ENCODE measurements around the gene TBC1D21. TPM values are rescaled to one million over a fixed set of nuclear protein-coding genes. Genes with fewer than 3 reads are reported as not detected.

Gene TBC1D21
- total RNA-seq, 1 donor from 2014 or later = not detected

DNA sequence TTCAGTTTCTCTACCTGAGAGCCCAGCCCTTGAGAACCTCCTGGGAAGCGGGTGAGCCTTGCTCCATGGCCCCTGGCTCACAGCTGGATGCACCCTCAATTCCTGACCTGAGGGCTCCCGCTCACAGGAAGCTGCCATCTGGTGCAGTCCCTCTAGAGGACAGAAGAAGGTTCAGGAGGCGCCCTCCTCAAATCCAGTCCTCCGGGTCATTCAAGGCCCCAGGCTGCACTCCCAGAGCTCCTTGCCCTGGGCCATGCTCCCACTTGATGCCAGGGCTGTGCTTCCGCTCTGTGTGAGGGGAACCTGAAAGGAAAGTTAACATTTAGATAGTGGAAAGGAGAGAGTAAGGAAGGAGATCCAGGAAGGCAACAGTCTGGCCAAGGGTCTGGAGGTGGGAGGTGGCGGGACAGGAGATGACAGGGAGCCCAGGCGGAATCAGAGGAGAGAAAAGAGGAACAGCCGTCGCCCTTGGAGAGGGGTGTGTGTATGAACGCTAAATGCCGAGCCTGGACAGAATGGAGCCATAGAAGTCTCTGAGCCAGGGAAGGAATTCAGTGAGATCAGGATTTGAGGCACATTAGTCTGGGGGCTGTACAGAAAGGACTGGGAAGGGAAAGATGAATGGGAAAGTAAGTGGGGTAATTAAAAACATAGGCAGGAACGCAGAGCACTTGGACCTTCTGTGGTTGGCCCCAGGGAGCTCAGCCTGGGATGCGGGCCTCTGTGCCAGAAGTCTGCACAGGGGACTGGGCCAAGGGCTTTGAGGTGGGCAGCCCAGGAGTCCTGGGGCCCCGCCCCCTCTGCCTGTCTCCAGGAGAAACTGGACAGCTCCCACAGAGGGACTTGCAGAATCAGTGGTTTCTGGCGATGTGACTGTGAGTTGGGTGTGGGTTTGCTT lies 26.1 kb downstream of the TBC1D21 start:
- Mint-ChIP-seq H3K9me3 (no peaks in the 10 kb centered on the region), H3K4me3 (no peak overlapping the region), H3K27ac (no peak overlapping the region), H3K36me3 (ENCODE audit: low read depth) (no peaks in the 10 kb centered on the region), H3K27me3 (ENCODE audit: insufficient read depth) (peaks cover 4% of the 10 kb centered on the region), H3K4me1 (ENCODE audit: low read depth) (no peaks in the 10 kb centered on the region)
- intact Hi-C loops (cut with micrococcal nuclease) = no loop called here
- DNase-seq (ENCODE audit: low spot score) = no peak

DNA sequence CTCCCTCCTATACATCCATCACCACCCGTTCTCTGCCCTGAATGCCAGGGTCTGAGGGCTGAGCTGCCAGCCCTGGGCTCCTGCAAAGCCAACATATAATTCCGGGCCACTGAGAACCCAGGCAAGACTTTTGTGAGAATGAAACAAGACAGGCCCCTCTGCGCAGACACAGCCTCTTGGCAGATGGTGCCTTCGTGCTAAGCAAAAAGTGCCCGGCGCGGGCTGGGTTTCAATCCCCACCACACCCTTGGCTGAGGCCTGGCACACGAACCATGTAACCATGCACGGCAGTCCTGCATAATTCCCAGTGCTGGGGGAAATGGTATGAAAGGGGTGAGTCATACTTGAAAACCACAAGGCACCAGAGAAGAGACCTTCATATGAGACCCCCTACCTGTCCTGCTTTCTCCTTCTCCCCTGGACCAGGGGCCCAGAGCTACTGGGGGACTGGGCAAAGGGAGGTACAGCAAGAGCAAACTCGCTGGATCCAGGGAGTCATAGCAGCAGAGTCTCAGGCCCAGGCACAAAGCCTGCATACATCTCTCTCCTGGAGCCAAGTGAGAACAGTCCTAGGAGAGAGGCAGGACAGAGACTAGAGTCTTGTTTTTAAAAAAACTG lies 26.8 kb downstream of the TBC1D21 start:
- intact Hi-C loops (cut with micrococcal nuclease) = no loop called here
- DNase-seq (ENCODE audit: low spot score) = no peak
- no peaks in the 10 kb centered on the region for H3K4me1 Mint-ChIP-seq (ENCODE audit: low read depth)
- no peak overlapping the region for H3K4me3 Mint-ChIP-seq
- peaks cover 4% of the 10 kb centered on the region for H3K27me3 Mint-ChIP-seq (ENCODE audit: insufficient read depth)
- no peak overlapping the region for H3K27ac Mint-ChIP-seq
- H3K36me3 Mint-ChIP-seq (ENCODE audit: low read depth) = no peaks in the 10 kb centered on the region
- no peaks in the 10 kb centered on the region for H3K9me3 Mint-ChIP-seq

DNA sequence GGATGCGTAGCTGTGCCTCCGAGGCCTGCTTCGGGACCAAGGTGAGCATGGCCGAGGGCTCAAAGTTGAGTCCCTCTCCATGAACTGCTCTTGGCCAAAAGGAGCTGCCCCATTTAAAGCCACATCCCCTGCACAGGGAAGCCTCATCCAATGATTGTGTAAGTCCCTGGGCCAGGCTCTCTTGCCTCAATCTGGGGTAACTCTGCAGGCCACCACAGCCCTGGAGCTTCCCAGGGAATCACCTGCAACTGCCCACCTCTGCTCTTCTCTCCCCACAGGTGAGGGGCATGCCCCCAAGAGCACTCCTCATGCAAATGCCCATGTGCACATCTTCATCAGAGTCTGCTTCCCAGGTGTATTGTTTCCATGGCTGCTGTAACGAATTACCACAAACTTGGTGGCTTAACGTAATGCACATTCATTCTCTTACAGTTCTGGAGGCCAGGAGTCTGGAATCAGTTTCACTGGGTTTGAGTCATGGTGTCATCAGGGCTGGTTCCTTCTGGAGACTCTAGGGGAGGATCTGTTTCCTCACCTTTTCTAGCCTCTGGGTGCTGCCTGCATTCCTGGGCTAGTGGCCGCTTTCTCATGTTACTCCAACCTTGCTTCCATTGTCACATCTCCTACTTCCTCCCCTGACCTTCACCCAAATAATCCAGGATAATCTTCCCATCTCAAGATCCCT lies 27.9 kb downstream of the TBC1D21 start:
- no peak overlapping the region for H3K27ac Mint-ChIP-seq
- H3K9me3 Mint-ChIP-seq = no peaks in the 10 kb centered on the region
- H3K4me1 Mint-ChIP-seq (ENCODE audit: low read depth) = no peaks in the 10 kb centered on the region
- DNase-seq (ENCODE audit: low spot score) = no peak
- H3K4me3 Mint-ChIP-seq = no peak overlapping the region
- no peaks in the 10 kb centered on the region for H3K36me3 Mint-ChIP-seq (ENCODE audit: low read depth)
- H3K27me3 Mint-ChIP-seq (ENCODE audit: insufficient read depth) = peaks cover 4% of the 10 kb centered on the region
- intact Hi-C loops (cut with micrococcal nuclease) = no loop called here

DNA sequence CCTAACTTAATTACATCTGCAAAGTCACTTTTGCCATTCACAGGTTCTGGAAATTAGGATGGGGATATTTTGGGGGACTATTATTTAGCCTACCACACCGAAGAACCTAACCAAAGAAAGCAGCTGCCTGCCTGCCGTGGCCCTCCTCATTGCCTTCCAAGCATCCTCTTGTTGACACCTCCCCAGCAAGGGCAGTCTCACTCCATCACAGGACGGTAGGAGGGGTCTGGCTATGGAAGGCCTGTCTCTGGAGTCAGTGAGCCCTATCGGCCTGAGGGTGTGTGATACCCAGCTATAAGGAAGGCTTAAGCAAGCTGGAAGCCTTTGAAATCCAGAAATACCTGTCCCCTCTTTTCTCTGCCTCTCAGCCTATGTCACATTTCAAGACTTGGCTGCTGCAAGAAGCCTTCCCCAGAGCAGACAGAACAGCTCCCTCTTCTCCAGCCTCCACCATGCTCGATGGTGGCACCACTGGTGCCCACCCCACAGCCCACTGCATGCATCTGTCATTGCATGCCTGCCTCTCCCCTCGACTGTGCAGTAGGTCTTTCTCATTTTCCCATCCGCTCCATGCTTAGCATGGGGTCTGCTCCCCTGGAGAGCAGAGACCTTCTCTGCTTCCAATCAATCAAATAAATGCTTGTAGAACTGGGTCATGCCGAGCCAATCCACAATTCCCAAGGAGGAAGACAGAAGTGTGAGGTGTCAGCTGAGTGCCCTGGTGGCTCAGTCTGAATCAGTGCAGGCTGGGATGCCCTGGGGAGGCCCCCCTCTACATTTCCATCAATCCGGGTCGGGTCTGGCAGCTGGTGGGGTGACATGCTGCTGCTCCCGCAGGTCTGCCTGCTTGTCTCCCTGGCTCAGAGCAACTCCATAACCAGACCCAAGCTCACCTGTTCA lies 29.0 kb downstream of the TBC1D21 start:
- H3K27me3 Mint-ChIP-seq (ENCODE audit: insufficient read depth) = peaks cover 4% of the 10 kb centered on the region
- H3K27ac Mint-ChIP-seq = no peak overlapping the region
- intact Hi-C loops (cut with micrococcal nuclease) = no loop called here

DNA sequence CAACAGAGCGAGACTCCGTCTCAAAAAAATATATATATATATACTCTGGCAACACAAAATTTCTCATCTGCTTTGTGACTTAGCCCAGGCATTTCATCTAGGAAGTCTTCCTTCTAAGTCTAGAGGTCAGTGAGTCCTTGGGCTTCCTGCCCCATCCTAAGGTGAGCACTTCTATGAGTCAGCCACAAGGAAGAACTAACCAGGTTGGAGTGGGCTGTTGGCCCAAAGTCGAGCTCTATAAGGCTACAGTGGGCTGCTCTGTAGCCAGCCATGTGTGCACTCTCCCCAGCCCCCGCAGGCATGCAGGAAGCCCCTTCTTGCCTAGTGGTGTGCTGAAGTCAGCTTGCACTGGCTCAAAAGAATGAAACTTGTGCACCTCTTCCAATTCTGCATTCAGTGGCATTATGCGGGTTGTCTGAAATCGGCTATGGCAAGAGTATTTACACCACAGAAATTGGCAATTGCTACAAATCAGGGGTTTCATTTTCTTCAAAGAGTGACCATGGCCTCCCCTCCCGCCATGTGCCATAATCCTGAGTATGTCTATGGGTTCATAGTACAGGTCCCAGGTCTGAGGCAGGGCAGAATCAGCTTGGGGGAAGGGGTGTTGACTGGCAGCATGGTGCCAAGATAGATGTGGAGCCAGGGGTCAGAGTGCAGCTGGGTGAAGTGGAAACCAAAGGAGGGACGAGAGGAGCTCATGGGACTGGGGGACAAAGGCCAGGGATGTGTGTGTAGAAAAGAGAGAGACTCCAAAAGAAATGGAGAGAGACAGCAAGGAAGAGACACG lies 30.9 kb downstream of the TBC1D21 start:
- H3K27me3 Mint-ChIP-seq (ENCODE audit: insufficient read depth) = peaks cover 4% of the 10 kb centered on the region
- no peaks in the 10 kb centered on the region for H3K9me3 Mint-ChIP-seq

More for the DNA sequence above, 29.0 kb downstream of the TBC1D21 start:
- DNase-seq (ENCODE audit: low spot score) = no peak
- Mint-ChIP-seq H3K36me3 (ENCODE audit: low read depth) (no peaks in the 10 kb centered on the region), H3K4me1 (ENCODE audit: low read depth) (peaks cover 7% of the 10 kb centered on the region), H3K9me3 (no peaks in the 10 kb centered on the region), H3K4me3 (no peak overlapping the region)

DNA sequence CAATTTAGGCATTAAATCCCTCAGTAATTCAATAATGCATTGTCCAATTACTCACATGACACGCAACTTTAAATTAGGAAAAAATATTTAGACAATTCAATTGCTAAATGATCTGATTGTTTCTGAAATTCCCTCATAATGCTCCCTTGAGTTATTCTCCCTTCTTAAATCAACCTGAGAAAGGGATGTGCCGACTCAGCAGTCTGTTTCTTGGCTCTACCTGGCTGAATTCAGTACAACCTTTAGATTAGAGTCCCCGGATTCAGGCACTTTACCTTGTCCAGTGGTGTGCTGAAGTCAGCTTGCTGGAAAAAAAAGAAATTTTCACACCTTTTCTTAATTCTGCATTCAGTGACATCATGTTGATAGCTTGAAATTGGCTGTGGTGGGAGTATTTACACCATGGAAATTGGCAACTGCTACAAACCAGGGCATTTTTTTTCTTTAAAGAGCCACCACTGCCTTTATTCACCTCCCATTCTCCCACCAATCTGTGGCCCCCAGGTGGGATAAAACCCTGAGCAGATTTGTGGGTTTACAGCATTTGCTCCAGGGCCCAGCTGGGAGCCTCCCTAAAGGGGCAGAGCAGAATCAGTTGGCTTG lies 32.0 kb downstream of the TBC1D21 start:
- H3K27me3 Mint-ChIP-seq (ENCODE audit: insufficient read depth) = peaks cover 3% of the 10 kb centered on the region
- H3K4me3 Mint-ChIP-seq = no peak overlapping the region
- peaks cover 3% of the 10 kb centered on the region for H3K36me3 Mint-ChIP-seq (ENCODE audit: low read depth)
- DNase-seq (ENCODE audit: low spot score) = no peak
- intact Hi-C loops (cut with micrococcal nuclease) = no loop called here
- H3K9me3 Mint-ChIP-seq = no peaks in the 10 kb centered on the region
- H3K27ac Mint-ChIP-seq = no peak overlapping the region
- peaks cover 12% of the 10 kb centered on the region for H3K4me1 Mint-ChIP-seq (ENCODE audit: low read depth)

More for the DNA sequence above, 30.9 kb downstream of the TBC1D21 start:
- Mint-ChIP-seq H3K27ac (no peak overlapping the region), H3K36me3 (ENCODE audit: low read depth) (no peaks in the 10 kb centered on the region), H3K4me3 (no peak overlapping the region), H3K4me1 (ENCODE audit: low read depth) (peaks cover 7% of the 10 kb centered on the region)
- no peak for DNase-seq (ENCODE audit: low spot score)
- intact Hi-C loops (cut with micrococcal nuclease) = no loop called here

DNA sequence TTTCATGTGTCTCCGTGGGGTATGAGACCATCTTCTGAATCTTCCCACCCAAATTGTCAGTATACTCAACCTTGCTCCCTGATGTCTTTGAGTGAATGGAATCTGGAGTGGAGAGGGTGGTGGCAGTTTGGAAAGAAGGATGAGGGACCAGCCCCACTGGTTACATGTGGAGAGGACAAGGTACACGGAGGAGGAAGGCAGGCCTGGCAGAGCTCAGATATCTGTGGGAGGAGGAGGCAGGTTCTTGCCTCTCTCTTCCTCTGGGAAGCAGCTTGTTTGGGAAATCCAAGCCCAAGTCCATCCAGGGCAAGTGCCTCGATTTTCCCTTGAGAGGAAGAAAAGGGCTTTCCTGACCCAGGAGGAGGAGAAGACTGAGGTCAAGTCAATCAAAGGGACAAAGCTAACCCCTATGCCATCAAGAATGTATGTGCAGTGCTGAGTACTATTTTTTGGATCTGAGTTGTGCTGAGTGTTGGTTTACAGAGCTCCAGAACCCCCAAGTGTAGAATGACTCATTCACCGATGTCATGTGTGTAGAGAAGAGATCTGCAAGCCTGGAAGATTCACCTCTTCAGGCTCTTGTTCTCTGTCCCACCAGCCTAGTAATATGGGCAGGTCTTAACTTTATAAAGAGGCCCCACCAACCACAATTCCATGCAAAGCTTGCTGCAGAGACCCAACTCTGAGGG lies 33.1 kb downstream of the TBC1D21 start:
- Mint-ChIP-seq H3K4me3 (no peak overlapping the region), H3K27ac (no peak overlapping the region), H3K9me3 (no peaks in the 10 kb centered on the region), H3K4me1 (ENCODE audit: low read depth) (peaks cover 13% of the 10 kb centered on the region), H3K27me3 (ENCODE audit: insufficient read depth) (peaks cover 3% of the 10 kb centered on the region), H3K36me3 (ENCODE audit: low read depth) (peaks cover 3% of the 10 kb centered on the region)
- no peak for DNase-seq (ENCODE audit: low spot score)
- intact Hi-C loops (cut with micrococcal nuclease) = no loop called here

DNA sequence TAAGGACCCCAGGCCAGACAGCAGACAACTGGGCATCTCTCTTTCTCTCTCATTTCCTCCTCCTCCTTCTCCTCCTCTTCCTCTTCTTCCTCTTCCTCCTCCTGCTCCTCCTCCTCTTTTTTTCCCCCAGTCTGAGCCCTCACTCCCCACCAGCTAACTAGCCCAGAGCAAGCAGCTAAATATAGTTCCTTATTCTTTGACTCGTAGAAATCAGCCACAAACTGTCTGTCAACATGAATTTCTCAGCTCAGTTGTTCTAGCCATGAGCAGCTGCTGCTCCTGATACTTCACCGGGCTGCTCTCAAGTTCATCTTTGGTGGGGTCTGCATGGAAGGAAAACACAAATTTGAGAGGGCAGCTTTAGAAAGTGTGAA lies 33.7 kb downstream of the TBC1D21 start:
- Mint-ChIP-seq H3K27me3 (ENCODE audit: insufficient read depth) (peaks cover 3% of the 10 kb centered on the region), H3K27ac (no peak overlapping the region)

DNA sequence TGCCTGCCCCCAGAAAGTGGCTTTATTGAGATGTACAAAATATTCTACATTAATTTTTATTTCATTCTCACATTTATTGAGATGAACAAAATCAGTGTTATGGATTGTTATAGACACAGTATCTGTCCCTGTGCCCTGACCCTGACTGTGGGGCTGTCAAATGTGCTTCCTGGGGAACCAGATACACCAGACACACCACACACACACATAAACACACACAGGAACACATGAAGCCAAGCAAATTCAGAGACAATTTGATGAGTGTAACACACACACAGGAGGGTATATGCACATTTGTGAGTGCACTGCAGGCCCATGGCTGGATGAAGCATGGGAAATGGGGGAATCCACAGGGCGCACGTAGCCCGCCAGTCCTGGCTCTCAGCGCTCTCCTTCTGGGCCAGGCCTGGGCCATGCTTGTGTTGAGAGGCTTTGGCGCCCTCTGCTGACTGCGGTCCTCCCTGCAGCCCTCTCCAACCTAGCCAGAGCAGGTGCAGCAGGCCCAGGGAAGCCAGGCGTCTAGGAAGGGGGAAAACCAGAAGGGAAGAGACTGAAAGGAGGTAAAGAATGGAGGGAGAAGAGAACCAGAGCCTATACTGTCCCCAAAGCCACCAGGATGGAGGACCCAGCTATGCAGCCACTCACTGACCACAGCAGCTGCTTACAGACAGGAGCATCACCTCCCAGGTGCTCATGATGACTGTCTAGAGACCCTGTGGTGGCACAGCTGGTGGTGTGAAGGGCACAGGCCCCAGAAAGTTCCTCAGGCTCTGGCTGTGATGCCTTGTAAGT lies 34.9 kb downstream of the TBC1D21 start:
- DNase-seq (ENCODE audit: low spot score) = peak; percentile 62
- Mint-ChIP-seq H3K27ac (no peak overlapping the region), H3K27me3 (ENCODE audit: insufficient read depth) (no peaks in the 10 kb centered on the region), H3K9me3 (no peaks in the 10 kb centered on the region), H3K4me3 (no peak overlapping the region), H3K36me3 (ENCODE audit: low read depth) (peaks cover 3% of the 10 kb centered on the region), H3K4me1 (ENCODE audit: low read depth) (peaks cover 13% of the 10 kb centered on the region)
- intact Hi-C loops (cut with micrococcal nuclease) = loop anchor here (1.0 kb wide), 2 partner anchors 11 to 34 kb away; no protein-coding TSS in a partner anchor

More for the DNA sequence above, 33.7 kb downstream of the TBC1D21 start:
- no peak for DNase-seq (ENCODE audit: low spot score)
- Mint-ChIP-seq H3K4me1 (ENCODE audit: low read depth) (peaks cover 13% of the 10 kb centered on the region), H3K9me3 (no peaks in the 10 kb centered on the region), H3K36me3 (ENCODE audit: low read depth) (peaks cover 3% of the 10 kb centered on the region), H3K4me3 (no peak overlapping the region)
- intact Hi-C loops (cut with micrococcal nuclease) = no loop called here

DNA sequence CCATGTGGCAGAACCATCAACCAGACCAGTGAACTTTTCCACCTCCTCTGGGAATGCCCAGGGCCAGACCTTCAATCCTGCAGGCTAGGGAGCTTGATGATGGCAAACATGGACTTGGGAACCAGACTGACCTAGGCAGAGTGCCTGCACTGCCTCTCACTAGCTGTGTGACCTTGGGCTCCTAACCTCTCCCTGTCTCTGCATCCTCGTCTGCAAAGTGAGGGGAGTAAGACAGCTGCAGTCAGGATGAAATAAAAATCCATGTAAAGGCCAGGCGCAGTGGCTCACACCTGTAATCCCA lies 35.4 kb downstream of the TBC1D21 start:
- intact Hi-C loops (cut with micrococcal nuclease) = loop anchor here (1.0 kb wide), 2 partner anchors 11 to 34 kb away; no protein-coding TSS in a partner anchor
- Mint-ChIP-seq H3K27me3 (ENCODE audit: insufficient read depth) (no peaks in the 10 kb centered on the region), H3K4me3 (no peak overlapping the region), H3K4me1 (ENCODE audit: low read depth) (peaks cover 13% of the 10 kb centered on the region), H3K36me3 (ENCODE audit: low read depth) (peaks cover 3% of the 10 kb centered on the region), H3K9me3 (no peaks in the 10 kb centered on the region), H3K27ac (no peak overlapping the region)
- no peak for DNase-seq (ENCODE audit: low spot score)

DNA sequence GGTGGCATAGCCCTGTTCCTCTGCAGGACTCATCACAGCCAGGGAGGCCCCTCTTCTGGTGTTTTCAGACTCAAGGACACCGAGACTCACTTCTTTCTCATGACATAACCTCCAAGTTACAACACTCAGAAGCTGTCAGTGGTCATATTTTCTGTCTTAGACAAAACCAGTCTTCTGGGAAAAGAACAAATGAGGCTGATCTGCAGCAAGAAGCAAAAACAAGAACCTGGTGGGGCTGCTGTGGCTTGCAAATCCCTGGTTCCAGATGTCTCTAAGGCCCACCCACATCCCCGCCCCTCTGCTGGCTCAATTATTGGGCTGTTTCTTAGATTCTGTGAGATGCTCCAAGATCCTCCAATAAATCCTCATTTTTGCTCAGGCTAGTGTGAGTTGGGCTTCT lies 36.3 kb downstream of the TBC1D21 start:
- Mint-ChIP-seq H3K27ac (no peak overlapping the region), H3K27me3 (ENCODE audit: insufficient read depth) (no peaks in the 10 kb centered on the region), H3K36me3 (ENCODE audit: low read depth) (peaks cover 3% of the 10 kb centered on the region), H3K4me1 (ENCODE audit: low read depth) (peaks cover 19% of the 10 kb centered on the region), H3K9me3 (no peaks in the 10 kb centered on the region), H3K4me3 (no peak overlapping the region)
- DNase-seq (ENCODE audit: low spot score) = no peak
- intact Hi-C loops (cut with micrococcal nuclease) = no loop called here

Data from activated T-helper 1 cell treated with anti-CD3 and anti-CD28 coated beads, Interleukin-12 subunit alpha, Interleukin-12 subunit beta, Interleukin-2, Interleukin-4 antibody, amounts not matched to agents 30 ng/mL and 10 ng/mL and 1 ng/mL, durations not matched to agents 14 hours and 24 hours and 36 hours (primary cell).